D721Med (cell line): ENCODE data around the gene MYH8.

Experiments used
- DNase-seq: peaks from one replicate; pipeline ENCODE4 v3.0.0; 2011; ENCODE audit warnings: low spot score; ENCODE audit not compliant: insufficient read length
- FAIRE-seq: peaks from 2 replicates; lab custom pipeline; 2011; peaks lifted over from hg19 to GRCh38; lab: Jason Lieb, UNC
- TF ChIP-seq, protein P1 (sequence below): IDR thresholded peaks from 2 replicates; pipeline ENCODE4 v1.5.1; 2012; ENCODE audit warnings: mild to moderate bottlenecking, control low read depth; ENCODE audit not compliant: insufficient read depth; ENCODE audit errors: missing control alignments

The MYH8 gene

GRCh38 chr17:10385871-10386270 lies 35.9 kb downstream of the MYH8 start:
- TF ChIP-seq, protein P1, sequence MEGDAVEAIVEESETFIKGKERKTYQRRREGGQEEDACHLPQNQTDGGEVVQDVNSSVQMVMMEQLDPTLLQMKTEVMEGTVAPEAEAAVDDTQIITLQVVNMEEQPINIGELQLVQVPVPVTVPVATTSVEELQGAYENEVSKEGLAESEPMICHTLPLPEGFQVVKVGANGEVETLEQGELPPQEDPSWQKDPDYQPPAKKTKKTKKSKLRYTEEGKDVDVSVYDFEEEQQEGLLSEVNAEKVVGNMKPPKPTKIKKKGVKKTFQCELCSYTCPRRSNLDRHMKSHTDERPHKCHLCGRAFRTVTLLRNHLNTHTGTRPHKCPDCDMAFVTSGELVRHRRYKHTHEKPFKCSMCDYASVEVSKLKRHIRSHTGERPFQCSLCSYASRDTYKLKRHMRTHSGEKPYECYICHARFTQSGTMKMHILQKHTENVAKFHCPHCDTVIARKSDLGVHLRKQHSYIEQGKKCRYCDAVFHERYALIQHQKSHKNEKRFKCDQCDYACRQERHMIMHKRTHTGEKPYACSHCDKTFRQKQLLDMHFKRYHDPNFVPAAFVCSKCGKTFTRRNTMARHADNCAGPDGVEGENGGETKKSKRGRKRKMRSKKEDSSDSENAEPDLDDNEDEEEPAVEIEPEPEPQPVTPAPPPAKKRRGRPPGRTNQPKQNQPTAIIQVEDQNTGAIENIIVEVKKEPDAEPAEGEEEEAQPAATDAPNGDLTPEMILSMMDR, result no peak
- FAIRE-seq, result no peak
- DNase-seq, result no peak

- no peak for DNase-seq
- TF ChIP-seq, protein P1, result no peak
- no peak for FAIRE-seq
Measured at GRCh38 chr17:10384175-10384574, 37.6 kb downstream of the MYH8 start.

DNA sequence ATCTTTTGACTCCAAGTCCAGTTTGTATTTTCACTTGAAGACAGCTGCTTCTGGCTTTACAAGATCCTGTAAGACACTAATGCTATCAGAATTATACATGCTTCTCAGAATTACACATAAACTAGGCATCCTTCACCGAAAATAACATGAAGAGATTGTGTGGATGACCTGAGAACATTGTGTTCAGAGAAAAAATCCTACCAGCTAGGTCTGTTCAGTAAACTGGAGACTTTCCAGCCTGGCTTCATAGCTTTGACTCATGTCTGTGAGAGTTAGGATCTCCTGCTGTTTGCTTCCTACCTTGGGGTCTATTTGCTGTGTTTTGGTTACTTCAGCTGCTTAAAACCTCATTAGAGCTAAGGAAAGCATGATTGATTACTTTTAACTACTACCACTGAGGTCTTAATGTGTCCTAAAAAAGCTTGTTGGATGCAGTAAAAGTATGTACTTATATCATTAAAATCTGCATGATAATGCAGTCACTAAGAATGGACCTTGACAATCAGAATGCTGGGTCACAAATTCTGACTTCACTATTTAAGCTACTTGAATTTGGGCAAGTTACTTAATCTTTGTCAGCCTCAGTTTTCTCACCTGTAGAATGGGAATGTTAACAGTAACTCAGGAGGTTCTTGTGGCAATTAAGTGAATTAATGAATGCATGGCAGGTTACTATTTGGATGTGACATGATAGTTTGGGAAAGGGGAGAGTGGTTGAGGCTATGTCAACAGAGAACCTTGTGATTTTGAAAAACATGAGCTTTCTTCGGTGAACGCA lies 40.9 kb downstream of the MYH8 start:
- no peak for FAIRE-seq
- DNase-seq, result no peak
- TF ChIP-seq, protein P1, result no peak

DNA sequence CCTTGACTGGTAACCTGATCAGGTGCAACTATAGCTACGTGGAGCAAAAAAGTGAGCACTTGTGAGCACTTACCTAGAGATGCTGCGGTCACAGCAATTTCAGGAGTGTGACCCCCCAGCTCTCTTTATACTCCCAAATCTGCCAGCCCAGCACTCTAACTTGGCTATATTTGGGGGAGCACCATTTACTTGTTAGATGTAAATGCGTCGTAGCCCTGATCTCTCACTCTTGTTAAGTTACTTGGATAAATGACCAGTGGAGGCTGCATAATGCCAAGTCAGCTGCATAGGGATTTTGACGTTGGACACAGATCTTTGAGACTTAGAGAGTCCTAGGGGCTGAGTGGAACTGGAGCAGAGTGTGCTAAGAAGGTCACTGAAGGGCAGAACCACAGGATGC lies 48.8 kb downstream of the MYH8 start, which contains the start of gene MYH13:
MYH13 (minus strand) TSS at position 101 of the 400 bp plus-strand sequence. CDS start 8,476 bp downstream, outside the sequence.
- FAIRE-seq, result no peak
- no peak for DNase-seq
- TF ChIP-seq, protein P1, result no peak

DNA sequence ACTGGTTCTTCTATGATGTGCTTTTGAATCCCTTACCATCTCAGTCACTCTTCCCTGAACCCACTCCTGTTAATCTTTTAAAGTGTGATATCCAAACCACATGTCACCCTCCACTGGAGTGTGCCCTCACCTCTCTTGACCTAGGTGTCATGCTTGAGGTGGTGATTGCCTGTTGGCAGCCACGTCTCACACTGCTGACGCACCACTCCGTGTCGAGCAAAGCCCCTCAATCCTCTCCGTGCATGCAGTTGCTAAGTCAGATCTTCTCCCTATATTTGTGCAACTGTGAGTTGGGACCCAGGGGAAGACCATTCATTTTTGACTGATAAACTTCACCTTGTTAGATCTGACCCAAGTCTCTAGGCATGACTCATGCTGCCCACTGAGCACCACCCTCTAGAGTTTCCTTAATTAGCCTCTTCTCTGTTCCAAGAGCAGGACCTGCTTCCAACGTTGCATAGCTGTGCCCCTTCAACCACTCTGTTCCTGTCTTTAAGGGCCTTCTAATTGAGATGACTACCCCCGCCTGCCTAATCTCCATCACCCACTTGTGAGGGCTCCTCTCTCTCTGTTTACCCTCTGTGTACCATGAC lies 51.6 kb downstream of the MYH8 start:
- DNase-seq (no peak), FAIRE-seq (no peak)
- TF ChIP-seq, protein P1, result no peak

DNA sequence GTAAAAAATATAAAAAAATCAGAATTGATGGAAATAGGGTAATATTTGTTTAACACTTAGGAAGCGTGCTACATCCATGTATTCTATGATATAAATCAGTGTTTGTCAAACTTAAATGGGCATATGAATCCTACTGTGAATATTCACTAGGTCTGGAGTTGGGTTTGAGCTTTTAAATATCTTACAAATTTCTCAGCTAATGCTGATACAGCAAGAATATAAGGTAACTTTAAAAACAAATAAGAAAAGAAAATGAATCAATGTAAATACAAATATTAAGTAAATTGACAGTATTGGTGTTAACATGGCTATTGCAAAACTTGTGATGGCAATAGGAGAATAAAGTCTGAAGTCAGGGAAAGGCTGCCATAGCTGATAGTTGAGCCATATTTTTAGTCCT lies 52.5 kb downstream of the MYH8 start:
- FAIRE-seq (no peak), DNase-seq (no peak)
- TF ChIP-seq, protein P1, result no peak

- no peak for FAIRE-seq
- DNase-seq, result no peak
- TF ChIP-seq, protein P1, result no peak
Measured at GRCh38 chr17:10368561-10368960, 53.2 kb downstream of the MYH8 start.
